BLaER1 treated with 17β-estradiol and CSF1 and Interleukin-3, amounts not matched to agents 10 nM and 100 nM (cell line): Measurements from ENCODE around the gene VPS54.

Experiments
- H3K27ac ChIP-seq, 11 experiments: shearing (Covaris generic); formaldehyde crosslinking; 2 replicates each; pipeline ENCODE4 v1.8.1; 2022
- H3K27me3 ChIP-seq, 11 experiments: shearing (Covaris generic); formaldehyde crosslinking; 2 replicates each; pipeline ENCODE4 v1.8.1; 2022
- H3K36me3 ChIP-seq, 11 experiments: shearing (Covaris generic); formaldehyde crosslinking; 2 replicates each; pipeline ENCODE4 v1.8.1; 2022
- H3K4me1 ChIP-seq, 10 experiments: shearing (Covaris generic); formaldehyde crosslinking; 2 replicates each; pipeline ENCODE4 v1.8.1; 2022
- H3K4me2 ChIP-seq, 11 experiments: shearing (Covaris generic); formaldehyde crosslinking; 2 replicates each; pipeline ENCODE4 v1.8.1; 2022
- H3K4me3 ChIP-seq, 10 experiments: shearing (Covaris generic); formaldehyde crosslinking; 2 replicates each; pipeline ENCODE4 v1.8.1; 2022
- H3K9ac ChIP-seq, 11 experiments: shearing (Covaris generic); formaldehyde crosslinking; 2 replicates each; pipeline ENCODE4 v1.8.1; 2022
- H3K9me3 ChIP-seq, 11 experiments: shearing (Covaris generic); formaldehyde crosslinking; replicated peaks in 1 of 11; 2 replicates each; pipeline ENCODE4 v1.8.1; 2022
- H4K20me1 ChIP-seq, 11 experiments: shearing (Covaris generic); formaldehyde crosslinking; 2 replicates each; pipeline ENCODE4 v1.8.1; 2022
- Cebpa-rat ChIP-seq, 11 experiments: shearing (Covaris generic); IDR thresholded peaks; 2 replicates each; pipeline ENCODE4 v1.8.1; 2022

Gene VPS54

DNA sequence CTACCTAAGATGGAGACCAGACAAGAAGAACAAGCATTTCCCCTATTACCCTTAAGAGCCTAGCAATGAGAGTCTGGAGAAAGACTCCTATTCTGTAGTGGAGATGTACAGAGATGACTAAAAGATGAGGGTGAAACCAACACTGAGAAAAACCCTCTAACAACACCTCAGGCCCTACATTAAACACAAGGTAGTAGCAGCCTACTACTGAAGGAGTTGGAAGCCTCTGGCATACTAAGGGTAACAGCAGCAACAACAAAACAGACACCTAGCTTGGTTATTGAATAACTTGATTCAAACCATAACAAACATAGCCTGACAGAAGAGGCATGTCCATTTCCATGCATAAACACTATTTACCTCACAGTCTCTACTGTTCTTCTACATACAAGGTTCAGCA lies 117.1 kb downstream of the VPS54 start:
- Histone ChIP-seq H3K4me1 (no peaks in the 10 kb centered on the region), H3K9me3 (peaks cover 8 to 21% (median 15%) of the 10 kb centered on the region in 11 experiments; a peak in 16 of 22 replicates), H4K20me1 (no peaks in the 10 kb centered on the region), H3K36me3 (peaks cover 50 to 98% (median 80%) of the 10 kb centered on the region in 11 experiments), H3K4me2 (no peak overlapping the region), H3K27ac (no peak overlapping the region), H3K9ac (no peak overlapping the region), H3K4me3 (no peak overlapping the region), H3K27me3 (no peaks in the 10 kb centered on the region)
- TF ChIP-seq Cebpa-rat (IDR thresholded peaks at IDR 0.05), result no peak

DNA sequence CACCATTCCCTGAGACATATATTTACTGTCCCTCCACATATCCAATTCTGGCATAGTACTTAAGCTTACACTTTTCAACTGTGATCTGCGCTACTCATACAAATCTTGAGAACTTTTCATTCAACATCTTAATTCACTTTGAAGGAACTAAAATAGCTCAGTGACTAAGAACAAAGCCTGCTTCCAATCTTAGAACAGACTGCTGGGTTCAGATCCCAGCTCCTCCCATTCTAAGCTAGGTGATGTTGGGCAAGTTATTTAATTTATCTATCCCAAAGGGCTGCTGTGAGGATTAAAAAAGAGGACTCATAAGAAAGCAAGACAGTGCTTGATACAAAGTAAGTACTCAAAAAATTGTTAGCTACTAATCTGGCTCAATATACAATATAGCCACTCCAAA lies 119.6 kb downstream of the VPS54 start:
- peaks cover 0 to 7% (median 0%) of the 10 kb centered on the region in 11 experiments; a peak in 2 of 22 replicates for H4K20me1 ChIP-seq
- H3K4me3 ChIP-seq, result no peak overlapping the region
- H3K9ac ChIP-seq, result no peak overlapping the region
- peaks cover 53 to 98% (median 83%) of the 10 kb centered on the region in 11 experiments for H3K36me3 ChIP-seq
- H3K4me2 ChIP-seq, result no peak overlapping the region
- H3K4me1 ChIP-seq, result no peaks in the 10 kb centered on the region
- no peaks in the 10 kb centered on the region for H3K27me3 ChIP-seq
- no peak for TF ChIP-seq Cebpa-rat (IDR thresholded peaks at IDR 0.05)
- no peak overlapping the region for H3K27ac ChIP-seq
- peaks cover 4 to 17% (median 13%) of the 10 kb centered on the region in 11 experiments; a peak in 13 of 22 replicates for H3K9me3 ChIP-seq

DNA sequence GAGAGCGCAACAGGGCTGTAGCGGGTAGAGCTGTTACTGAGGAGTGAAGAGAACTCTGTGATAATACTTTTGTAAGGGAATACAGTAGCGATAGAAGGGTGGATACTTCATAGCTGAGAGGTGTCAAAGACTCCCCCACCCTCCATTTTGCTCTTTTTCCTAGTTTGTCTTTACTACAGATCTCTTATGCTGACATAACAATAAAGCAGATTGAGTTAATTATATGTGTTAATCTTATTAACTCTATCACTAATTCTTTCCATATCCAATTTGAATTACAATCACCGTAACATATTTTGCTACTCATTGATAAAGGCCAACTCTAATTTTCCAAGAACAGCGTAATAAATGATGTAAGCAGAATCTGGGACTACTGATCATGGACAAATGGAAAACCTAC lies 120.4 kb downstream of the VPS54 start:
- H4K20me1 ChIP-seq, result peaks cover 0 to 7% (median 0%) of the 10 kb centered on the region in 11 experiments; a peak in 2 of 22 replicates
- no peaks in the 10 kb centered on the region for H3K4me1 ChIP-seq
- H3K27ac ChIP-seq, result no peak overlapping the region
- peaks cover 54 to 98% (median 91%) of the 10 kb centered on the region in 11 experiments for H3K36me3 ChIP-seq
- H3K4me3 ChIP-seq, result no peak overlapping the region
- no peak overlapping the region for H3K4me2 ChIP-seq
- H3K27me3 ChIP-seq, result no peaks in the 10 kb centered on the region
- no peak for TF ChIP-seq Cebpa-rat (IDR thresholded peaks at IDR 0.05)
- no peak overlapping the region for H3K9ac ChIP-seq
- H3K9me3 ChIP-seq, result peaks cover 4 to 17% (median 13%) of the 10 kb centered on the region in 11 experiments; a peak in 13 of 22 replicates

DNA sequence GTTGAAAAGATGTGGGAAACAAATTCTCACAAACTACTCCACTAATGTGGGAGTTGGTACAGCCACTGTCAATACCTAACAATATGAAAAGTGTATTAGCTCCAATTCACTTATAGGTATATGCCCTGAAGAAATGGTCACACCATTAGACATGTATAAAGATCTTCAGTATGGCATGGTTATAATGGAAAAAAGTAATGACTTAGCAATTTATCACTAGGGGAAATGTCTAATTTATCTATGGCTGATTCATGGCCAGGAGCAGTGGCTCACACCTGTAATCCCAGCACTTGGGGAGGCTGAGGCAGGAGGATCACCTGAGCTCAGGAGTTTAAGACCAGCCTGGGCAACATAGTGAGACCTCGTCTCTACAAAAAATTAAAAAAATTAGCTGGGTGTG lies 125.1 kb downstream of the VPS54 start:
- Histone ChIP-seq H3K36me3 (peaks cover 73 to 100% (median 96%) of the 10 kb centered on the region in 11 experiments), H3K9me3 (no peaks in the 10 kb centered on the region), H3K4me1 (no peaks in the 10 kb centered on the region), H3K27ac (no peak overlapping the region), H4K20me1 (peaks cover 0 to 16% (median 0%) of the 10 kb centered on the region in 11 experiments; a peak in 6 of 22 replicates), H3K4me3 (no peak overlapping the region), H3K9ac (no peak overlapping the region), H3K4me2 (no peak overlapping the region), H3K27me3 (no peaks in the 10 kb centered on the region)
- no peak for TF ChIP-seq Cebpa-rat (IDR thresholded peaks at IDR 0.05)

DNA sequence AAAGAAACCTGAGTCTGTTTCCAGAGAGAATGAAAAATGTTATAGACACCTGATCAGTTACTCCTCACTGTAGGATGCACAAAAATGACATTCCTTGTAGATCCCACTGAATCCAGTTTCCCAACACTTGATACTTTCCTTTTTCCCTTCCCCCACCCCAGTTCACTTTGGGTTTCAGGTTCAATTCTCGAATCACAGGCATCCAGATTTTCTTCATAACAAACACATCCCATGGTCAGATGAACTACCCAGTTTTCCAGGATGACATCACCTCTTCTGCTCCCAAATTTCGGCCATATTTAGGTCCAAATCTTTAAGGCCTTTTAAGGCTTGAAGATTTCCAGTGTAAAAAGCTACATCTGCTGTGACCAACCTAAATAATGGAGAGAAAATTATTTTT lies 126.1 kb downstream of the VPS54 start:
- Histone ChIP-seq H3K4me2 (no peak overlapping the region), H3K27me3 (no peaks in the 10 kb centered on the region), H3K27ac (no peak overlapping the region), H4K20me1 (peaks cover 0 to 23% (median 4%) of the 10 kb centered on the region in 11 experiments; a peak in 7 of 22 replicates), H3K4me3 (no peak overlapping the region), H3K36me3 (peaks cover 75 to 100% (median 93%) of the 10 kb centered on the region in 11 experiments), H3K9me3 (no peaks in the 10 kb centered on the region), H3K4me1 (no peaks in the 10 kb centered on the region), H3K9ac (no peak overlapping the region)
- TF ChIP-seq Cebpa-rat (IDR thresholded peaks at IDR 0.05), result no peak

DNA sequence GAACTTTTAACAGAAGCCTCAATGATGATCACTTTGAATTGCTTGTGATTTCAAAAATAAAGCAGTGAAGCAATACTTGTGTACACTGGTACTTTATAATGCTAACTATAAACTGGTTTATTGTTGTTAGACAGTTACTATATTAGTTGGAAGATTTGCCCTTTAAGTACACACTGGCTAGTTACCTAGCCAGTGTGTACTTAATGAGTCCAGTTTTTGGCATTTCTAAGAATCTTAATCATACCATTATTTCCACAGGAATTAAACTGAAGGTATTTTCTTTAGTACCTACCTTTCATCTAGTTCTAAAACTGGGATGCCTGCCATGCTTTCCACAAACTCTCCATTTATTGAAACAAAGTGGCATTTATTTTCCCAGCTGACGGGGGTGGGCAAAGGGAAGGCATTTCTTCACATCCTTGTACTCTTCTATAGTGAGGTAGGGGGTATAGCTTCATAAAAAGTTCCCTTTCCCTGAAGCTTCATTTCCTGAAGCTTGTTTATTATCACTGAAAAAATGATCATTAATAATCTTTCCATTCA lies 127.7 kb downstream of the VPS54 start:
- H3K9me3 ChIP-seq, result no peaks in the 10 kb centered on the region
- no peaks in the 10 kb centered on the region for H3K4me1 ChIP-seq
- H3K4me2 ChIP-seq, result no peak overlapping the region
- no peak overlapping the region for H3K9ac ChIP-seq
- no peak overlapping the region for H3K4me3 ChIP-seq
- TF ChIP-seq Cebpa-rat (IDR thresholded peaks at IDR 0.05), result no peak
- H3K27ac ChIP-seq, result no peak overlapping the region
- peaks cover 0 to 30% (median 4%) of the 10 kb centered on the region in 11 experiments; a peak in 8 of 22 replicates for H4K20me1 ChIP-seq
- no peaks in the 10 kb centered on the region for H3K27me3 ChIP-seq
- H3K36me3 ChIP-seq, result peaks cover 79 to 100% (median 94%) of the 10 kb centered on the region in 11 experiments

DNA sequence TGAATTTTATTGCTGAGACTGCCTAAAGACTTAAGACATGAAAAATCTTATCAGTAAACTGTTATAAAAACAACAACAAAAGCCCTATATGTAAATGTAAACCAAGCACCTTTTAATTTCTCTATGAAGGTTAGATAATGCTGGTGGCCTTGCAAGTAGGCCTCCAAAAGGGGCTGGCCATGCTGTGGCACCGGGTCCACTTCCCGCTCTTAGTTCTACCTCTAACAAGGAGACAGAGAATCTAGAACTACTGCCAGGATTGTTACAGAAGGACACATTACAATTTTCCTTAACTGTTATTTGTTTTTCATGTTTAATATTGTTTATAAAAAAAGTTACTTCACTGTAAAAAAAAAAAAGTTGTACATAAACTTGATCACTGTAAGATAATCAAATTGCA lies 128.6 kb downstream of the VPS54 start:
- H3K27me3 ChIP-seq, result no peaks in the 10 kb centered on the region
- H3K4me3 ChIP-seq, result no peak overlapping the region
- no peaks in the 10 kb centered on the region for H3K4me1 ChIP-seq
- H3K27ac ChIP-seq, result no peak overlapping the region
- H3K9ac ChIP-seq, result no peak overlapping the region
- TF ChIP-seq Cebpa-rat (IDR thresholded peaks at IDR 0.05), result no peak
- no peak overlapping the region for H3K4me2 ChIP-seq
- no peaks in the 10 kb centered on the region for H3K9me3 ChIP-seq
- H3K36me3 ChIP-seq, result peaks cover 80 to 100% (median 93%) of the 10 kb centered on the region in 11 experiments
- peaks cover 0 to 31% (median 4%) of the 10 kb centered on the region in 11 experiments; a peak in 8 of 22 replicates for H4K20me1 ChIP-seq

DNA sequence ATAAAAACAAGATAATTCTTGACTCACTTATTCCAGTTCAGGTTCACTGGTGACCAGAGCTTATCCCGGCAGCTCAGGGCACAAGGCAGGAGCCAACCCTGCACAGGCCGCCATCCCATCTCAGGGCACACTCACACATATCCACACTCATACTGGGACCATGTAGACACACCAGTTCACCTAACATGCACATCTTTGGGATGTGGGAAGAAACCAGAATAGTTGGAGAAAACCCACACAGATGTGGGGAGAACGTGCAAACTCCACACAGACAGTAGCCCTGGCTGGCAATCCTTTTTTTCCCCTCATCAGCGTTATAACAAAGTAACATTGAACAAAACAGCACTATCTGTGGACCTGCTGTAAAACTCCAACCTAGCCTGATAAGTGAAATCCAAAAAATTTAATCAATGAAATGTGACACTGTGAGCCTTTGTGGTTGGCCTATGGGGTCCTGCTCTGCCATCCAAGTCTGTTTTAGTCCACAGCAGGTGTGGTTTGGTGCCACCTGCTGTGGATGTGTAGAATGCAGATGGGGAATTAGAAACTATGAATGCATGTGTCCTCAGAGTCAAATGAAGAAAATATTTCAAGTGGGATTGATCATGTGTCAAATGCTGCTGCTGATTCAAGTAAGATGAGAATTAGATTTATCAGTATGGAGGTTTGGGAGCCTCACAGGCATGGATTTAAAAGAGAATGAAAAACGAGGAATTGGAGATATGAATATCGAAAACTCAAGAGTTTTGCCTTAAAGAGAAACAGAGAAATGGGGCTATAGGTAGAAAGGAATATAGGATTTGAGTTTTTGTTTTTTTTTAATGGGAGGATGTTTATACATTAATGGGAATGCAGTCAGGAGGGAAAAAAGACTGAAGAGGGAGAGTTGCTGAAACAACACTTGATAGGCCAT lies 130.5 kb downstream of the VPS54 start:
- TF ChIP-seq Cebpa-rat (IDR thresholded peaks at IDR 0.05), result no peak
- Histone ChIP-seq H4K20me1 (peaks cover 0 to 35% (median 5%) of the 10 kb centered on the region in 11 experiments; a peak in 8 of 22 replicates), H3K27me3 (no peaks in the 10 kb centered on the region), H3K4me3 (no peak overlapping the region), H3K9ac (no peak overlapping the region), H3K36me3 (peaks cover 82 to 100% (median 98%) of the 10 kb centered on the region in 11 experiments), H3K27ac (no peak overlapping the region), H3K4me1 (no peaks in the 10 kb centered on the region), H3K9me3 (no peaks in the 10 kb centered on the region), H3K4me2 (no peak overlapping the region)

DNA sequence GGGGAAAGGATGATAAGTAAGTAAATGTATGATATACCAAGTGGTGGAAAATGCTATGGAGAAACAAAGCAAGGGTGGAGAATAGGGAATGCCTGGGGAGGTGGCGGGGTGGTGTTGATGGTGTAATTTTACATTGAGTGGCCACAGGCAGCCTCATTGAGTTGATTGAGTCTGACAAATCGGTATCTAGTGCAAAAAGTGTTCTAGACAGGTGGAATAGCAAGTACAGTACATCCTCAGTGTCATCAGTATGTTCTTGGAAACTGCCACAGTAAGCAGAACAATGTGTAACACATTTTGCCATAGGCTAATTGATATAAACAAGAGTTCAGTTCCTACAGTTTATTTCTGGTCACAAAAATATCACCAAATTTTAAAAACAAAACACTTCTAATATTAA lies 131.2 kb downstream of the VPS54 start:
- TF ChIP-seq Cebpa-rat (IDR thresholded peaks at IDR 0.05), result no peak
- Histone ChIP-seq H3K36me3 (peaks cover 82 to 100% (median 98%) of the 10 kb centered on the region in 11 experiments), H3K27me3 (no peaks in the 10 kb centered on the region)

More for the DNA sequence above, 131.2 kb downstream of the VPS54 start:
- Histone ChIP-seq H3K9me3 (no peaks in the 10 kb centered on the region), H3K27ac (no peak overlapping the region), H3K4me3 (no peak overlapping the region), H3K4me1 (no peaks in the 10 kb centered on the region), H4K20me1 (peaks cover 0 to 41% (median 9%) of the 10 kb centered on the region in 11 experiments; a peak in 8 of 22 replicates), H3K9ac (no peak overlapping the region), H3K4me2 (no peak overlapping the region)
